ENCODE measurements around the gene PTGES2. TPM values are rescaled to one million over a fixed set of nuclear protein-coding genes. Genes with fewer than 3 reads are reported as not detected.
"Not testable (repeated sequence)": the region's sequence is repeated elsewhere in the genome, so short reads cannot be mapped to it uniquely, and the experiment has no call there.

PTGES2 gene
- total RNA-seq, 1 experiment from 2014 or later, result 136 TPM

DNA sequence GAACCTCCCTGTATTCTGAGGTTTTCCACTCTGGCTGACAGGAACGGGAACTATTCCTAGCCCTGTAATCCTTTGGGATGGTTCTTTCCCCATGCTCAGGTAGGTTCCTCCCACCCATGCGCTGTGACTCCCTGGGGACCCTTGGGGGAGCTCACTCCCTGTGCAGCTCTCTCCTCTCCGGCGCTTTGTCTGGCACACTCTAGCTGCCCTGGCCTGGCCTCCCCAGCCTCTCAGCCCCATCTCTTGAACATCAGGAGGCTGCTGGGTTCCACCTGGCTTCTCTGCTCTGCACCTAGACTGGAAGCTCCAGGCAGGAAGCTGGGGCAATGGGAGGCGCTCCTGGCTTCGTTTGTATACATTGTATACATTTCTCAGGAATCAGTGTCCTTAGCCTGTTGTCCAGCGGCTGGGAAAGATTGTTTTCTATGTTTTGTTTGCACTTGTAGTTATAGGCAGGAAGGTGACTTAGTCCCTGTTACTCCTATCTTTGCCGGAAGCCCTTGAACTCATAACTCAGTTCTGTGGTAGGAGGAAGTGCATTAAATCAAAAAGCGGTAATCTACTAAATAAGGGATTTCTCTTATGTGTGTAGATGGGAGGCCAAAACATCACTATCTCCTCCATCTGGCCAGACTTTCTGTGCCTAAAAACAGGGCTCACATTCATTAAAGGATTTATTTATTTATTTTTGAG is 39.1 kb downstream of the PTGES2 start:
- DNase-seq (ENCODE audit: low read depth), result no peak

DNA sequence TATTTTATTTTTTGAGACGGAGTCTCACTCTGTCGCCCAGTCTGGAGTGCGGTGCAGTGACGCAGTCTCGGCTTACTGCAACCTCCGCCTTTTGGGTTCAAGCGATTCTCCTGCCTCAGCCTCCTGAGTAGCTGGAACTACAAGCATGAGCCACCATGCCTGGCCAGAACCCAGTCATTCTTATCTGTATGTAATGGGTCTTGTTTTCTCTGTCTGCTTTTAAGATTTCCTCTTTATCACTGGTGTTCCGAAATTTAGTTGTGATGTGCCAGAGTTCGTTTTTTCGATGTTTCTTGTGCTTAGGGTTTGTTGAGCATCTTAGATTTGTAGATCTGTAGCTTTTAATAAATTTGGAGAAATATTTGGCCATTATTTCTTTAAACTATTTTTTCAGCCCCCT is 40.3 kb downstream of the PTGES2 start:
- DNase-seq (ENCODE audit: low read depth), result no peak

DNA sequence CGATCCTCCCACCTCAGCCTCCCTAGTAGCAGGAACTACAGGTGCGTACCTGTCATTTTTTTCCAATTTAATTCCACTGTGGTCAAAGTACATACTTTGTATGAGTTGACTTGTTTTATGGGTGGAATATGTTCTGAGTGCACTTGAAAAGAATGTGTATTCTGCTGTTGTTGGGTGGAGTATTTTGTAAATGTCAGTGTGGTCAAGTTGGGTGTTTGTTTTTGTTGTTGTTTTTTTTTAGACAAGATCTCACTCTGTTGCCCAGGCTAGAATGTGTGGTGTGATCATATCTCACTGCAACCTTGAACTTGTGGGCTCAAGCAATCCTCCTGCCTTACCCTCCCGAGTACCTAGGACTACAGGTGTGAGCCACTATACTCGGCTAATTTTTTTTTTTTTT is 41.6 kb downstream of the PTGES2 start:
- DNase-seq (ENCODE audit: low read depth), result no peak

DNA sequence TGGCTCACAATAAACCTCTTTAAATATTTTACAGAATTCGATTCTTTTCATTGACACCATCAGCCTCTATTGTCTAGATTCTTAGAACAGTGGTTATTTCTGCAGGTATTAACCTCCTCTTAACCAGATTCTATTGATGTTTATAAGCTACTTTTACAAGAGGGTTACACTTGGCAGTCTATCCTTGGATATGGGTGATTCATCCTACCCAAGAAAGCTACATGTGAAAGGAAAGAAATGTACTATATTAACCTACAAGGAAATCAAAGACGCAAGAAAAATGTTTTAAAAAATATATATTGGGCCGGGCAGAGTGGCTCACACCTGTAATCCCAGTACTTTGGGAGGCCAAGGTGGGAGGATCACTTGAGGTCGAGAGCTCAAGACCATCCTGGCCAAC is 42.8 kb downstream of the PTGES2 start:
- no peak for DNase-seq (ENCODE audit: low read depth)

DNA sequence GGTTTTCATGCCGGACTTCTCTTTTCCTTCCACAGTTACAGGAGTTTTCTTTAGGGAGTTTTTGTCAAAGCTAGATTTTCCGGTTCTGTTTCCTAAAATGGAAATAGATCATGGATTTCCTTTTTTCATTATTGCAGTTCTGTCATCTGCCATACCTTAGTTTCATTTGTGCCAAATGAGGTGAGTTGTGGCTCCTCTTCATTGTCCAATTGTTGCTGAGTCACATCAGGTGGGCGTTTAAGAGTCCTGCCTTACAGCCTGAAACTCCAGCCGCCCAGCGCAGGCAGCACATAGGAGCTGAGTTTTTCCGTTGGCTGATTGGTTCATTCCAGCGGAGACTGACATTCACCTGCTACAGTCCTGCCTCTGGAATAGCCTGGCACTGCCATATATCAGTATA is 45.4 kb downstream of the PTGES2 start:
- no peak for DNase-seq (ENCODE audit: low read depth)

DNA sequence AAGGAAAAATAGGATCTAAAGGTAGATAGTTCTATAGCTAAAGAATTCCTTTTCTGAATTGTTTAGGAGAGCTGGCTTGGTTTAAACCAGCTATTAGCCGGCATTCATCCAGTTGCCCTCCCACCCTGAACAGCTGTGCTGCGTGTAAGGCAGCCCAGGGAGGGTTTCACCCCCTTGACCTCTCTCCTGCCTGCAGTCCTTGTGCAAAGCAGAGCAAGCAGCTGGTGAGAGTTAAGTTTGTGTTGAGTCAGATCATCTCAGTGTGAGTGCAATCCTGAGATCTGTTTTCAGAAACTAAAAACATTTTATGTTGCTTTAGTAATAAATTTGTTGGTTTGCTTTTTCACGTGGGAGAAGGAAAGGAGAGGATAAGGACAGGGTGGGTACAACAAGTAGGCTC is 46.5 kb downstream of the PTGES2 start:
- DNase-seq (ENCODE audit: low read depth), result no peak

DNA sequence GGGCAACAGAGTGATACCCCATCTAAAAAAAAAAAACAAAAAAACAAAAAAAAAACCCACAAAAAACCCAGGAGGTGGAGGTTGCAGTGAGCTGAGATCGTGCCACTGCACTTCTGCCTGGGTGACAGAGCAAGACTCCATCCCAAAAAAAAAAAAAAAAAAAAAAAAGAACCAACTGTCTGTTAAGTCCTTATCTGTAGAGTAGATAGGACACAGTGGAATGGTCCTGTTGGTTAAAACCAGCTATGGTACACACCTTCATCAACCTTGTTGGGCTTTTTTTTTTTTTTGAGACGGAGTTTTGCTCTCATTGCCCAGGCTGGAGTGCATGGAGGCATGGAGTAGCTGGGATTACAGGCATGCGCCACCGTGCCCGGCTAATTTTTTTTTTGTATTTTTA is 47.3 kb downstream of the PTGES2 start:
- DNase-seq (ENCODE audit: low read depth), result no peak

DNA sequence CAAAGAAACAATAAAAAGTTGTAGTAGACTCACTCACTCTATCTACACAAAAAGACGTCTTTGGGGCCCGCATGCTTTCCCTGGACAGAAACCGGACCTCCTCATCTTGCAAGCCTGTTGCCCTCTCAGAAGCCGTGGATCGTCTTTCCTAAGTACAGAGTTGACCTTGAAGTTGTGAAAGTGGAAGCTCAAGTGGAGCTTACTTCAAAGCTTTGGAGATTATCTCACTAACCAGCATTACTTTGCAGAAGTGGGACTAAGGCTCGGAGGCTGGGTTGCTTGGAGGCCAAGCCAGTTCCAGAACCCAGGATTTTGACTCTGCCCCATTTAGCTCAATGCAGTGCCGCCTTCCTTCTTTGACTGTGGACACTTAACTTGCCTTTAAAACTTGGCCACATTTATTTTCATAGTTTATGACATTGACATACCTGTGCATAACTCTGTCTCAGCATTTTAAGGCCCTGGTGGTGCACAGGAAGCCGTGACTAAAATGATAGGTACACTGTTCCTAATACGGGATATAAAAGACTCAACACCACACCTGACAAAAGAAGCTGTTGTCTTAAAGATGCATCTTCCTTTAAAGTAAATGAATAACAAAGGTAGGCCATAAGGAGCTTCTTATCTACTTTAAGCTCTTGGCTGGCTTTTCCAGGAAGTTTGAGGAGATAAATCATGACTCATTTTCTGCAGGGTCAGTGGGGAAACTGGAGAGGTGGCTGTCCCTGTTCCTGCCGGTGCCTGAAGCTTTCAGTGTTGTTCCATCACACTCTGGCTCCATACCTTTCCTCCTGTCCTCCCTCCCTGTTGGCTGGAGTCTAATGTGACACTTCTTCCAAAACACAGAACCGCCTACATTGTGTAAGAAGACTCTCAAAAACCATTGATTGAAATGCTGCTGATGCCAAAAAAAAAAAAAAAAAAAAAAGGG is 48.8 kb downstream of the PTGES2 start:
- peak; percentile 66 for DNase-seq (ENCODE audit: low read depth)

DNA sequence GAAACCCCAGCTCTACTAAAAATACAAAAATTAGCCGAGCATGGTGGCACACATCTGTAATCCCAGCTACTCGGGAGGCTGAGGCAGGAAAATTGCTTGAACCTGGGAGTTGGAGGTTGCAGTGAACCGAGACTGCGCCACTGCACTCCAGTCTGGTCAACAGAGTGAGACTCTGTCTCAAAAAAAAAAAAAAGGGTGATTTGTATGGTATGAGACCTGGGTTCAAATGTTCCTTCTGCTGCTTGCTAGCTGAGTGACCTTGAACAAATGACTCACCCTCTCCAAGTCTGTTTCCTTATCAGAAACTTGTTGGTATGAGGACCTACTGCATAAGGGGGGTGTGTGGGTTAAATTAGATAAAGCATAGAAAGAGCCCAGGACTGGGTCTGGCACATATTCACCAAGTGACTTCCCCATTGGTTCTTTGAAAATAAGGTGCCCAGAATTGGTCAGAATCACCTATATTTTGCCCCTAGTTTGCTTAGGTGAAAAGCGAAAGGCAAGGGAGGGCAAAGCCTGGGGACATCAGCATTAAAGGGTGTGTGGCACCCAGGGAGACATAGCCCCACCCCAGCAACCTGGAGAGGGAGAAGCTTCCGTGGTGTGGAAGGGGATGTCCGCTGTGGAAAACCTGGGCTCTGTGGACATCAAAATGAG is 49.6 kb downstream of the PTGES2 start:
- DNase-seq (ENCODE audit: low read depth), result no peak

DNA sequence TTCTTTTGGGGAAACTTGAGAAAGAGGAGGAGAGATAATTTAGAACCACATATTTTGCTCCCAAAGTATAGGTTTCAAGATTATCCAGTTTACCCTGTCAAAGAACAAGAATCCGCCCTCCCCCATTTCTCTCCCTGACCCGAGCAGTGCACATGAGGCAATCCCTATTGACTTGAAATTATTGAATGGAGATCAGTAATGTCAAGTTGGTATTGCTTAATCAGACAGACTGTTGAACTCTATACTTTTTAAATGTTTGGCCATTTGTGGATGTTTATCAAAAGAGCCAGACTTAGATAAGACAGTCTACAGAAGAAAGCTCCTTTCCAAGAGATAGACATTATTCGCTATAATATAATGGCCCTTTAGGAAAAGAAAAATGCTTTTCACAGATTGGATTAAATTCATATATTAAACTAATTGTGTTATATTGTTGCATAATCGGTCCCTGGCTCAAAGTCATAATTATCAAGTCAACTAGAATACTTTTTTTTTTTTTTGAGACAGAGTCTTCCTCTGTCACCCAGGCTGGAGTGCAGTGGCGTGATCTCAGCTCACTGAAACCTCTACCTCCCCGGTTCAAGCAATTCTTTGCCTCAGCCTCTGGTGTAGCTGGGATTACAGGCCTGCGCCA is 54.2 kb downstream of the PTGES2 start:
- DNase-seq (ENCODE audit: low read depth), result no peak

DNA sequence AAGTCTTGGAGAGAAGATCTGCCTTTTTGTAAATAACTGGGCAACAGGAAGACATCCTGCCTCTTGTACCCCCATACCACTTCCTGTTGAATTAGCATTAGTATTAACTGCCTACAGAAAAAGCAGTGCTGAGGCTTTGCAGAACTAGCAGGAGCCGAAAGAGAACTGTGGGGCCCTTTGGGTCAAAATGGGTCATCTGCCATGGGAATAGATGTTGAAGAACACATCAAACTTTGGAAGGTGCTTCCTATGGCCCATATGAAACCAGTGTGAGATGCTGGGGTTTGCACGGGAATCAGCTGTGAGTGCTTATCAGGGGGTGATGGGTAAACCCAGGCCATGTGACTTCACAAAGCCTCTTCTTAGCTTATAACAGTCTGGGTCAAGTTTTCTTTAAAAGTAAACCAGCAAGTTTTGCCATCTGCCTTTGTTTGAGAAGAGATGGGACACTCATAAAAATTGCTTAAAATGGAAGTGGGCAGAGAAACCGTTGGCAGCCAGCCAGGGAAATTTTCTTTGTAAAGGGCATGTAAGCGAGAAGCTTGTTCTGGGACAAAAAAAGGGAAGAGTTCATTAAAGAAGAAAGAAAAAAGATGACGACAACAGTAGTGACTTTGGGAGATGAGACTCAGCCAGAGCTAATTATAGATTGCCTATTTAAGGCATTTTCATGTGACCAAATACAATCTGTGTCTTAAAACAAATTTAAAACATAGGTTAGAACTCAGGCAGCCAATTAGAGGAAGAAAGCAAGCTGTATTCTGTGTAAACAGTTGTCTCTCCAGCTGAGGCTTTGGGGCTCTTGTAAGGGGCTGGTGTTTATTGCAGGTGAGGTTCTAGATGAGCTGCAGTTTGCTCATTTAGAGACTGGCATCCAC is 55.1 kb downstream of the PTGES2 start:
- DNase-seq (ENCODE audit: low read depth), result peak; percentile 50

DNA sequence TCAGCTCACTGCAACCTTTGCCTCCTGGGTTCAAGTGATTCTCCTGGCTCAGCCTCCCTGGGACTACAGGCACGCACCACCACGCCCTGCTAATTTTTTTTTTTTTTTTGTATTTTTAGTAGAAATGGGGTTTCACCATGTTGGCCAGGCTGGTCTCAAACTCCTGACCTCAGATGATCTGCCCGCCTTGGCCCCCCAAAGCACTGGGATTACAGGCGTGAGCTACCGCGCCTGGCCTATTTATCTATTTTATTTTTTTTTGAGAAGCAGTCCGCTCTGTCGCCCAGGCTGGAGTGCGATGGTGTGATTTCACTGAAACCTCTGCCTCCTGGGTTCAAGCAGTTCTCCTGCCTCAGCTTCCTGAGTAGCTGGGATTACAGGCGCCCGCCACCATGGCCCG is 56.1 kb downstream of the PTGES2 start:
- not testable (repeated sequence) for DNase-seq (ENCODE audit: low read depth)

DNA sequence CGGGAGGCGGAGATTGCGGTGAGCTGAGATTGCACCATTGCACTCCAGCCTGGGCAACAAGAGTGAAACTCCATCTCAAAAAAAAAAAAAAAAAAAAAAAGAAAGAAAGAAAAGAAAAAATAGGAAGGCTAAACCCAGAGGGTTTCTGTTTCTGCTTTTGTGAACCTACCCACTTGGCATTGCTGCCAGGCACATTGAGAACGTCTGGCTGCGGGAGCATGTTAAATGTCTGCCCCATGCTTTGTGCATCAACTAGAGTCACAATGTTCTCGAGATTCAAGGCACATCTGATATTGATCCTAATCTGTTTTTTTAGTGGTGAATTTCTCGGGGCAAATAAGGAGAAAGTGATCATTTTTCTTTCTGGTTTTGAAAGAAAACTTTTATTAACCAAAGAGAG is 56.7 kb downstream of the PTGES2 start:
- DNase-seq (ENCODE audit: low read depth), result no peak

Other genes starting within 250 kb of the PTGES2 start
- gene ST6GALNAC6, start 228.1 kb downstream of the PTGES2 start, total RNA-seq (2014; rRNA removed; shearing (Covaris generic)), result 11.3 and 12.7 TPM in 2 replicates
- gene ST6GALNAC4, start 210.7 kb downstream of the PTGES2 start, total RNA-seq (2014; rRNA removed; shearing (Covaris generic)), result 29.1 and 78.4 TPM in 2 replicates
- gene PIP5KL1, start 197.0 kb downstream of the PTGES2 start, total RNA-seq (2014; rRNA removed; shearing (Covaris generic)), result 0.18 and 0.51 TPM in 2 replicates
- gene DPM2, start 189.9 kb downstream of the PTGES2 start, total RNA-seq (2014; rRNA removed; shearing (Covaris generic)), result 51.9 and 56.2 TPM in 2 replicates
- gene EEIG1, start 146.7 kb downstream of the PTGES2 start, total RNA-seq (2014; rRNA removed; shearing (Covaris generic)), result 2.9 and 6.3 TPM in 2 replicates
- 19.4 and 25.5 TPM in 2 replicates for gene NAIF1, start 60.4 kb downstream of the PTGES2 start, total RNA-seq (2014; rRNA removed; shearing (Covaris generic))
- 23.5 and 30.5 TPM in 2 replicates for gene SLC25A25, start 59.5 kb downstream of the PTGES2 start, total RNA-seq (2014; rRNA removed; shearing (Covaris generic))
- gene LCN2, start 21.7 kb upstream of the PTGES2 start, total RNA-seq (2014; rRNA removed; shearing (Covaris generic)), result not detected in 2 replicates
- gene BBLN, start 32.5 kb upstream of the PTGES2 start, total RNA-seq (2014; rRNA removed; shearing (Covaris generic)), result 121 and 122 TPM in 2 replicates
- gene CIZ1, start 63.8 kb upstream of the PTGES2 start, total RNA-seq (2014; rRNA removed; shearing (Covaris generic)), result 35.8 and 36.2 TPM in 2 replicates
- gene DNM1, start 75.7 kb upstream of the PTGES2 start, total RNA-seq (2014; rRNA removed; shearing (Covaris generic)), result 8.5 and 12.3 TPM in 2 replicates
- gene GOLGA2, start 148.3 kb upstream of the PTGES2 start, total RNA-seq (2014; rRNA removed; shearing (Covaris generic)), result 76.5 and 85.5 TPM in 2 replicates
- 72.8 and 93.9 TPM in 2 replicates for gene SWI5, start 148.5 kb upstream of the PTGES2 start, total RNA-seq (2014; rRNA removed; shearing (Covaris generic))
- 34.8 and 55.2 TPM in 2 replicates for gene TRUB2, start 194.7 kb upstream of the PTGES2 start, total RNA-seq (2014; rRNA removed; shearing (Covaris generic))
- 56.6 and 67.4 TPM in 2 replicates for gene COQ4, start 195.1 kb upstream of the PTGES2 start, total RNA-seq (2014; rRNA removed; shearing (Covaris generic))
- gene SLC27A4, start 212.8 kb upstream of the PTGES2 start, total RNA-seq (2014; rRNA removed; shearing (Covaris generic)), result 24.8 and 33.9 TPM in 2 replicates
- gene URM1, start 243.6 kb upstream of the PTGES2 start, total RNA-seq (2014; rRNA removed; shearing (Covaris generic)), result 58.5 and 83.0 TPM in 2 replicates

All from Daoy (cell line).